ENCODE measurements around the gene MSI2. TPM values are rescaled to one million over a fixed set of nuclear protein-coding genes. Genes with fewer than 3 reads are reported as not detected.

MSI2 gene
- total RNA-seq, 1 donor from 2014 or later, result 67.9 TPM

GRCh38 chr17:57626520-57627210, 370.3 kb downstream of the MSI2 start:
- Histone ChIP-seq H3K36me3 (ENCODE audit: insufficient read depth, low read length) (no peaks in the 10 kb centered on the region), H3K79me2 (ENCODE audit: insufficient read depth, low read length) (no peaks in the 10 kb centered on the region), H3K9ac (ENCODE audit: low read length) (no peak overlapping the region), H3K4me3 (ENCODE audit: insufficient read depth, low read depth, low read length) (no peak overlapping the region), H4K20me1 (ENCODE audit: insufficient read depth, low read length) (no peaks in the 10 kb centered on the region), H2AFZ (ENCODE audit: low read depth, low read length) (no peak overlapping the region), H3K27ac (ENCODE audit: low read depth, low read length) (no peak overlapping the region), H3K4me2 (ENCODE audit: low read length) (no peak overlapping the region), H3K4me1 (ENCODE audit: insufficient read depth, low read length) (peaks cover 18% of the 10 kb centered on the region), H3K27me3 (ENCODE audit: insufficient read depth, low read length) (no peaks in the 10 kb centered on the region), H3K9me3 (ENCODE audit: insufficient read depth, low read depth, low read length) (no peaks in the 10 kb centered on the region)
- Mint-ChIP-seq H3K27me3 (ENCODE audit: low read depth, unreplicated experiment) (no peaks in the 10 kb centered on the region), H3K27ac (ENCODE audit: unreplicated experiment) (no peak overlapping the region), H3K36me3 (ENCODE audit: low read depth, unreplicated experiment) (peaks cover 26% of the 10 kb centered on the region), H3K4me3 (ENCODE audit: unreplicated experiment) (no peak overlapping the region), H3K9me3 (ENCODE audit: unreplicated experiment) (no peaks in the 10 kb centered on the region), H3K4me1 (ENCODE audit: low read depth, unreplicated experiment) (peaks cover 19% of the 10 kb centered on the region)
- no peak for DNase-seq (ENCODE audit: low read depth)
- TF ChIP-seq EZH2 (IDR thresholded peaks at IDR 0.05; ENCODE audit: insufficient read depth, low read length), result no peak
- FAIRE-seq, result no peak

GRCh38 chr17:57627591-57627990, 371.3 kb downstream of the MSI2 start:
- no peak overlapping the region for H3K27ac ChIP-seq (ENCODE audit: low read depth, low read length)
- TF ChIP-seq EZH2 (IDR thresholded peaks at IDR 0.05; ENCODE audit: insufficient read depth, low read length) (no peak), CTCF (IDR thresholded peaks at IDR 0.05; ENCODE audit: insufficient read depth, low read depth, low read length) (no peak)

GRCh38 chr17:57628421-57628820, 372.1 kb downstream of the MSI2 start:
- Histone ChIP-seq H3K27me3 (ENCODE audit: insufficient read depth, low read length) (no peaks in the 10 kb centered on the region), H3K9me3 (ENCODE audit: insufficient read depth, low read depth, low read length) (no peaks in the 10 kb centered on the region), H3K9ac (ENCODE audit: low read length) (no peak overlapping the region), H3K4me1 (ENCODE audit: insufficient read depth, low read length) (peaks cover 5% of the 10 kb centered on the region), H3K4me2 (ENCODE audit: low read length) (no peak overlapping the region), H3K4me3 (ENCODE audit: insufficient read depth, low read depth, low read length) (no peak overlapping the region), H4K20me1 (ENCODE audit: insufficient read depth, low read length) (no peaks in the 10 kb centered on the region), H3K27ac (ENCODE audit: low read depth, low read length) (no peak overlapping the region), H2AFZ (ENCODE audit: low read depth, low read length) (no peak overlapping the region), H3K36me3 (ENCODE audit: insufficient read depth, low read length) (no peaks in the 10 kb centered on the region), H3K79me2 (ENCODE audit: insufficient read depth, low read length) (no peaks in the 10 kb centered on the region)
- Mint-ChIP-seq H3K27me3 (ENCODE audit: low read depth, unreplicated experiment) (no peaks in the 10 kb centered on the region), H3K9me3 (ENCODE audit: unreplicated experiment) (no peaks in the 10 kb centered on the region), H3K36me3 (ENCODE audit: low read depth, unreplicated experiment) (peaks cover 29% of the 10 kb centered on the region), H3K27ac (ENCODE audit: unreplicated experiment) (no peak overlapping the region), H3K4me1 (ENCODE audit: low read depth, unreplicated experiment) (peaks cover 8% of the 10 kb centered on the region), H3K4me3 (ENCODE audit: unreplicated experiment) (no peak overlapping the region)
- FAIRE-seq (no peak), DNase-seq (ENCODE audit: low read depth) (no peak)
- TF ChIP-seq EZH2 (IDR thresholded peaks at IDR 0.05; ENCODE audit: insufficient read depth, low read length) (no peak), CTCF (IDR thresholded peaks at IDR 0.05; ENCODE audit: insufficient read depth, low read depth, low read length) (no peak)

More at GRCh38 chr17:57627591-57627990, 371.3 kb downstream of the MSI2 start:
- Mint-ChIP-seq H3K4me3 (ENCODE audit: unreplicated experiment) (no peak overlapping the region), H3K27me3 (ENCODE audit: low read depth, unreplicated experiment) (no peaks in the 10 kb centered on the region), H3K27ac (ENCODE audit: unreplicated experiment) (no peak overlapping the region), H3K4me1 (ENCODE audit: low read depth, unreplicated experiment) (peaks cover 16% of the 10 kb centered on the region), H3K9me3 (ENCODE audit: unreplicated experiment) (no peaks in the 10 kb centered on the region), H3K36me3 (ENCODE audit: low read depth, unreplicated experiment) (peaks cover 28% of the 10 kb centered on the region)
- no peaks in the 10 kb centered on the region for H3K27me3 ChIP-seq (ENCODE audit: insufficient read depth, low read length)
- H3K79me2 ChIP-seq (ENCODE audit: insufficient read depth, low read length), result no peaks in the 10 kb centered on the region
- H3K9me3 ChIP-seq (ENCODE audit: insufficient read depth, low read depth, low read length), result no peaks in the 10 kb centered on the region
- no peak overlapping the region for H3K4me2 ChIP-seq (ENCODE audit: low read length)
- no peak overlapping the region for H3K4me3 ChIP-seq (ENCODE audit: insufficient read depth, low read depth, low read length)
- H3K36me3 ChIP-seq (ENCODE audit: insufficient read depth, low read length), result no peaks in the 10 kb centered on the region
- H3K9ac ChIP-seq (ENCODE audit: low read length), result no peak overlapping the region
- H4K20me1 ChIP-seq (ENCODE audit: insufficient read depth, low read length), result no peaks in the 10 kb centered on the region
- H3K4me1 ChIP-seq (ENCODE audit: insufficient read depth, low read length), result peaks cover 14% of the 10 kb centered on the region
- DNase-seq (ENCODE audit: low read depth), result no peak
- H2AFZ ChIP-seq (ENCODE audit: low read depth, low read length), result no peak overlapping the region
- FAIRE-seq, result no peak
